ENCODE measurements around the gene CPB1.

- no peak for TF ChIP-seq CTCF (IDR thresholded peaks at IDR 0.05; ENCODE audit: low read depth, low read length, missing input control)
- no peak for TF ChIP-seq MAX (IDR thresholded peaks at IDR 0.05)
- TF ChIP-seq SP1 (IDR thresholded peaks at IDR 0.05), result no peak
- TF ChIP-seq RAD21 (IDR thresholded peaks at IDR 0.05), result no peak
- TF ChIP-seq EGR1 (IDR thresholded peaks at IDR 0.05; ENCODE audit: low read depth in 2 of 2), result no peak
- no peak for TF ChIP-seq FOXA1 (IDR thresholded peaks at IDR 0.05)
Observed at GRCh38 chr3:148901987-148902791, 74.6 kb downstream of the CPB1 start.

Measured in liver (tissue), 3 donors.